GM18526 (cell line): ENCODE measurements around the gene ISM1.

ENCODE experiments used
- POLR2A ChIP-seq: IDR thresholded peaks from 3 replicates; pipeline ENCODE4 v1.6.1; 2011; ENCODE audit not compliant: insufficient read length; ENCODE audit errors: extremely low read depth

ISM1 gene

GRCh38 chr20:13262302-13262650 lies 41.2 kb downstream of the ISM1 start:
- TF ChIP-seq POLR2A, result no peak

- TF ChIP-seq POLR2A, result no peak
Observed at GRCh38 chr20:13262671-13263360, 41.7 kb downstream of the ISM1 start.

DNA sequence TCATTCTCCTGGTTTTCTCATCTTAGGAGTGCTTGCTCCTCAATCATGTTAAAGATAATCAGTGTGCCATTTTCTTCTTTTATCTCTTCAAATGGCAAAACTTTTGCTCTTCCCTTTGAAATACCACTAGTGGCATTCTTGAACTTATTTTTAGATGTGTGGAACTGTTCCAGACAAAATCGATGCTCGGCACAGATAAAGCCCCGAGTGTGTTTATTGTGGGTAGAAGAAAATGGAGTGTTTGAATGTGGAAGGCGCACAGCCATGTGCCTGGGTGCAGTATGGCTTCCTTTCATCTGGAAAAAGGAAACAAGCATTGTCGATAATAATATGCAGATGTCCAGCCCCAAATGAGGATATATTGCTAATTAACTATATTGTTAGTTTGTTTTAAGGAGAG lies 42.4 kb downstream of the ISM1 start:
- no peak for TF ChIP-seq POLR2A

- no peak for TF ChIP-seq POLR2A
Observed at GRCh38 chr20:13264907-13265306, 43.8 kb downstream of the ISM1 start.

DNA sequence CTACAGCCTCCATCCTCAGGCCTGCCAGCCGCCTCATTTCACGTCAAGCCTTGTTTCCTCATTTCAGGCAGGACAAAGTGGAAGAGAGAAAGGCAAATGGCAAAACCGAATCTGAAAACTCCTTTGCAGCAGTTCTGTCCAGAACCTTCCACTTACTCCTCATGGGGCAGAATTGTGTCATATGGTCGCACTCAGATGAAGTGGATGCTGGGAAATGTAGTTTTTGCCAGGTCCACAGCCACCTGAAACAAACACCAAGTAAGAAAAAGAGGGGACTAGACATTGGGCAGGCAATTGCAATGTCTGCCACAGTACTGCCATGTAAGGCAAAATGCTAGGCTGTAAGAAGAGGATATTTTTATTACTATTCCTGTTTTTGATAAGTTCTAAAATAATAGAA lies 44.9 kb downstream of the ISM1 start:
- no peak for TF ChIP-seq POLR2A

DNA sequence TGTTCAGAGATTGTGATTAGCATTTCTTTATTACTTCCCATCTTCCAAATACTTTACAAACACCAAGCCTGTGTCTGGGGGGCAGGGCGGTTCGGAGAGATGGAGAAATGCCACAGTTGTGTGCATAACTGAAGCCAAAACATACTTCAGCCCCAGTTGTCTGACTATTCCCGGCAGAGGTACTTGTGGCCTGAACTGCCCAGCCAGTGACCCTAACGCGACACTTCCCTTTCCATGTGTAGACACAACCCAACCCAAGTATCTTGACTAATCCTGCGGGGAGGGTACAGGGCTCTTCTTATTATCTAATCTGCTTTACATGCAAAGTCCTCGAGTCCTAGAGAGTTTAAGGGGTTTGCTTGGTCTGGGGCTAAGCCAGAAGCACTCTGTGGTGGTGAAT lies 46.2 kb downstream of the ISM1 start:
- no peak for TF ChIP-seq POLR2A

DNA sequence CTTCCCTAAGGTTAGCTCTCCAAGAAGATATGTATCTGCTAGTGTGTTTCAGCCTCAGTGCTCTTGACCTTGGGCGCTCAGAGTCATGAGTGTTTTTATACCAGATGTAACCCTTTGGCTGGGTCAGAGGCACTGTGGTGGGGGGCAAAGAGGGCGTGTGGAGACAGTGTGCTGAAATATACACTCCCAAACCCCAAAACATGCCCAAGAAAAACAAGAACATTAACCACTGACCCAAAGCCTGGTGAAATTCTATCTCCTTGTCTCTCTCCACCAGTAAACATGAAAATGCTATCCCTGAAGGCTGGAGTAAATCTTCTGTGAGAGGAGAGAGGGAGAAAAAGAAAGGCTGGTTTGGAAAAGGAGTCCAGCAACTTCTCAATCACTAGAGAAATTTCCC lies 47.9 kb downstream of the ISM1 start:
- TF ChIP-seq POLR2A, result no peak

GRCh38 chr20:13270211-13270610 lies 49.1 kb downstream of the ISM1 start:
- no peak for TF ChIP-seq POLR2A

DNA sequence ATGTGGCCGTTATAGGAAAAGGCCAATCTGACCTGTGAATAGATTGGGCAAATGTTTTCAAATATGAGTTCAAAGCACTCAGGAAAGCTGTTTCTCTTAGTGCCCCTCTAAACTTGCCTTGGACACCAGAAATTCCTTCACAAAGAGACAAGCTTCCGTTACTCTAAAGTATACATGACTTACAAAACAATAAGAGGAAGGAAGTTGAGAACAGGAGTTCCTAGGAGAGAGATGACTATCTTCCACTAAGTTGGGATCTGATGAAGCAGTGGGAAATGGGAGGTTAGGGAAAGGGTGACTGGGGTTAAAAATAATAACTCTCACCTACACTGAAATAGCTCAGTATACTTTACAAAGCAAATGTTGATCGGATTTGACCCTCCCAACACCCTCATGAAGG lies 50.0 kb downstream of the ISM1 start:
- TF ChIP-seq POLR2A, result no peak

DNA sequence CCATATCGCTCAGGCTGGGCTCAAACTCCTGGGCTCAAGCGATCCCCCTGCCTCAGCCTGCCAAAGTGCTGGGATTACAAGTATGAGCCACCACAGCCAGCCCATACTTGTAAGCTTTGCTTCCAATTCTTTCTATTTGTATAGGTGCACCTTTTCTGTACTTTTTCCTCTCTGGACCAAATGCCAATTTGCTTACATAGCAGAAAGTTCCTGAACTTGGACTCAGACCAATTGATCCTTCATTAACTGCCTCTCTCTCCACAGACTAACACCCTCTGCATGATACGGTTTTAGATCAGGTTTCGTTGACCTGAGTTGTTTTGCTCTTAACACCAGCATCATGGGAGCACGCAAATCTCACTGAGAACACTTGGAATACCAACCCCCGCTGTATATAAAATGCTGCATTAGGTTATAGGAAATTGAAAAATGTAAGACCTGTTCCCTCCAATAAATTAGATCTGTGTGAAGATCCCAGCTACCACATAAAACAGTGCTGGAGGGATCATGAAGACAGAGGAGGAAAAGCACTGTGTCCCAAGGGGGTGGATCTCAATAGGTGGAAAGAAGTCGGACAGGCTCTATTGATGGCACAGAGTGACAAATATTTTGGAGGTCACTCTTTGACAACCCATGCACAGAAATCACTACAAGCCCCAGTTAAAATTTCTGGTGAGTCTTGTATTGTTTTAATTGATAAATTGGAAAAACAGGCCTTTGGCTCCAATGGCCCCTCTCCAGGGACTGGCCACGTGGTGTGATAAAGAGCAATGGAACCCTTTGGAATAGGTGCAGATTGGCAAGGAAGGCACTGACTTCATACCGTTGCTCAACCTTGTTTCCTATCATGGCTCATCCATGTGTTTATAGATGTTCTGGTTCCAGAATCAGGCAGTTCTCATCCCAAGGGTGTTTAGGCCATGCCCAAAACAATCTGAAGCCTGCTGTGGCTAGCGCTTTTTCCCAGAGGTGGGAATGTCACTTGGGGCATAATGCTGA lies 51.2 kb downstream of the ISM1 start:
- TF ChIP-seq POLR2A, result no peak

DNA sequence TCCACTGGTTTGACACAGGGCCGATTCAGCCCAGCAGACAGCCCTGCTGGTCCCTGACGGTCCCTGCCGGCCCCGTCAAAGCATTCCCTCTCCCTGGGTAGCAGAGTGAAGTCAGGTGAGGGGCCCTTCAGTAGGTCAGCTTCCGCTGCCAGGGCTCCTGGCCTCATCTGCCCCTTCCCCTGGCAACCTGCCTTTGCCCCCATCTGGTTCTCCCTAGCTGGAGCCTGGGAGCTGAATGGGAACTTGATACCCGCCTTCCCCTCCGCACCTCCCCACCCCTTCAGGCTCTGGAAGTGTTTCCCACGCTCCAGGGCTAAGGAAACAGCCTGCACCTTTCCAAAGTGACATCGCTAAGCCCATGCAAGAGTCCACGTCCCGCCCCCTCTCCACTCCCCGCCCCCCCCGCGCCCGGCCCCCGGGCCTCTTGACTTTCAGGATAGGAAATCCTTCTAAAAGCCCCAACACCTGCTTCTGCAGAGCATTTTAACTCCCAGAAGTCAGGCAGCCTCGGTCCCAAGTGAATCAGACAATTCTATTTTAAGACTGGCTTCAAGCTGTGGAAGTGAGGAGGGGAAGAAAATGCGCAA lies 53.3 kb downstream of the ISM1 start:
- TF ChIP-seq POLR2A, result no peak

- no peak for TF ChIP-seq POLR2A
Observed at GRCh38 chr20:13276945-13277541, 56.0 kb downstream of the ISM1 start.

GRCh38 chr20:13277663-13278295 lies 56.7 kb downstream of the ISM1 start:
- TF ChIP-seq POLR2A, result no peak

DNA sequence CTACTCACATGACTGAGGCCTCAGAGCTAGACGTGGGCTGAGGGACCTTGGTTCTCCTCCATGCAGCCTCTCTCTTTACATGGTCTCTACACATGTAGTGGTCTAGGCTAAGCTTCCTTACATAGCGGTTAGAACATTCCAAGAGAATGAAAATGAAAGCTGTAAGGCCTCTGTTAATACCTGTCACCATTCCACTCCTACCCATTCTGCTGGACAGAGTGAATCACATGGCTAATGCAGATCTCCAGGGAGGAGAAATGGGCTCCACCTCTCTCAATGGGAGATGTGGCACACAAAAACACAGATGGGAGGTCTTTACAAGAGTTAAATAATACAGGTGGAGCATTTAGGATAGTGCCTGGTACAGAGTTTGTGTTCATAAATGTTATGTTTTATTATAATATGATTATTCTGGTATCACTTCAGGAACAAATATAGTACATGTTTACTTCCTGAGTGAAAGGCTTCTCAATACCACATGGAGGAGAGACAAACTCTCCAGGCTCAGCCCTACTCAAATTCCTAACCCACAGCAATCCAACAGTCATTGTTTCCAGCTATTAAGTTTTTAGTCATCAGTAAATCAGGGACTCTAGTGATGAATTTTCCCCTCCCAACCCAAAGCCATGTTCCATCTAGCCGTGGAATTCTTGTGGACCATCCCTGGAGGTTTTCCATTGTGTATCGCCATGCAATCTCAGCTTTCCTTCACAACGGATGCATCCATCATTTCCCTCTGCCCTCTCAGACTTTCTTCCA lies 57.9 kb downstream of the ISM1 start:
- TF ChIP-seq POLR2A, result no peak
